K562 (cell line): ENCODE data around the gene HMCN2.

Experiments used
- CBX1 ChIP-seq: sonication (generic); IDR thresholded peaks from 2 replicates; pipeline ENCODE4 v1.6.1; 2016; ENCODE audit warnings: antibody characterized with exemption, low read depth, mild to moderate bottlenecking
- CTCF ChIP-seq, 3 experiments: IDR thresholded peaks in 2 of 3; conservative IDR thresholded peaks in 1 of 3; 2 replicates each; pipeline ENCODE4 v1.5.1; 2011 to 2012; ENCODE audit warnings: low read length in 3 of 3, mild to moderate bottlenecking in 3 of 3, control low read depth in 2 of 3, improper control_type of control experiment in 1 of 3, inconsistent platforms in 1 of 3, low read depth in 1 of 3, mixed read lengths in 1 of 3, moderate library complexity in 1 of 3; ENCODE audit not compliant: insufficient read depth in 2 of 3
- EZH2 ChIP-seq: IDR thresholded peaks from 2 replicates; pipeline ENCODE4 v1.6.1; 2012; ENCODE audit warnings: low read depth, mild to moderate bottlenecking, inconsistent platforms, low read length, borderline replicate concordance
- HDAC3 ChIP-seq: fragments of 450-650 bp; IDR thresholded peaks from 2 replicates; pipeline ENCODE4 v1.6.1; 2018; ENCODE audit warnings: borderline replicate concordance, mild to moderate bottlenecking, moderate library complexity; ENCODE audit not compliant: partially characterized antibody
- POLR2AphosphoS5 ChIP-seq: IDR thresholded peaks from 2 replicates; pipeline ENCODE4 v1.6.1; 2011; ENCODE audit warnings: mild to moderate bottlenecking, low read depth, low read length, moderate library complexity; ENCODE audit not compliant: control insufficient read depth, insufficient read depth
- SFPQ ChIP-seq: fragments of 200-400 bp; formaldehyde crosslinking; IDR thresholded peaks from 2 replicates; pipeline ENCODE4 v1.6.1; 2017; ENCODE audit warnings: mild to moderate bottlenecking, low read depth, low read length, moderate library complexity
- SIRT6 ChIP-seq: IDR thresholded peaks from one replicate; pipeline ENCODE4 v1.6.1; 2012; ENCODE audit warnings: low read depth, mild to moderate bottlenecking, control low read depth, inconsistent platforms, low read length, moderate library complexity
- ZC3H11A ChIP-seq: IDR thresholded peaks from 2 replicates; pipeline ENCODE4 v1.6.1; 2012; ENCODE audit warnings: low read depth, low read length, improper control_type of control experiment
- ZFP91 ChIP-seq: sonication (generic); formaldehyde crosslinking; IDR thresholded peaks from 2 replicates; pipeline ENCODE4 v1.8.0; 2022; ENCODE audit warnings: mild to moderate bottlenecking, missing genetic modification reagents
- ZNF274 ChIP-seq: IDR thresholded peaks from 2 replicates; pipeline ENCODE4 v1.6.1; 2011; ENCODE audit warnings: low read depth, mild to moderate bottlenecking, low read length, moderate library complexity, borderline replicate concordance
- TF ChIP-seq, protein P1 (sequence below): fragments of 450-650 bp; IDR thresholded peaks from one replicate; pipeline ENCODE4 v1.6.1; 2018; ENCODE audit warnings: mild to moderate bottlenecking, moderate library complexity; ENCODE audit not compliant: partially characterized antibody

DNA sequence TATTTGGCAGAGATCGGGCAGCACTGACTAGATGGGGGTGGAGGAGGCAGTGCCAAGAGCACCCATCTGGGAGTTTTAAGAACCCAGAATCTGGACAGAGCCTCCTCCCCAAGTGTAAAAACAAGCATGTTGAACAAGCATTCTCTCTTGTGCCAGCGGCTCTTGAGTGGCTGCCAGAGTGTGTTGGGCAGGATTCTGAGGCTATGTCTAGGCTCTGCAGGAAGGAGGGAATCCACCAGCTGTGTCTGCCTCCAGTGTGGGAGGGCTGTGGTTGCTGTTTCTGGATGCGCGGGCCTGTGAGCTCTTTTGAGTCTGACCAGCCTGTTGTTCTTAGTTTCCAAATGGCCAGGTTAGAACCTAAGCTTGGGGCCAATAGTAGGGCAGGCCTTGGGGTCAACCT, 39.8 kb downstream of the HMCN2 start:
- TF ChIP-seq SFPQ, result no peak
- TF ChIP-seq SIRT6, result no peak
- no peak for TF ChIP-seq POLR2AphosphoS5
- TF ChIP-seq ZNF274, result no peak
- no peak for TF ChIP-seq ZFP91 (CRISPR knock-in tag)
- TF ChIP-seq, protein P1, sequence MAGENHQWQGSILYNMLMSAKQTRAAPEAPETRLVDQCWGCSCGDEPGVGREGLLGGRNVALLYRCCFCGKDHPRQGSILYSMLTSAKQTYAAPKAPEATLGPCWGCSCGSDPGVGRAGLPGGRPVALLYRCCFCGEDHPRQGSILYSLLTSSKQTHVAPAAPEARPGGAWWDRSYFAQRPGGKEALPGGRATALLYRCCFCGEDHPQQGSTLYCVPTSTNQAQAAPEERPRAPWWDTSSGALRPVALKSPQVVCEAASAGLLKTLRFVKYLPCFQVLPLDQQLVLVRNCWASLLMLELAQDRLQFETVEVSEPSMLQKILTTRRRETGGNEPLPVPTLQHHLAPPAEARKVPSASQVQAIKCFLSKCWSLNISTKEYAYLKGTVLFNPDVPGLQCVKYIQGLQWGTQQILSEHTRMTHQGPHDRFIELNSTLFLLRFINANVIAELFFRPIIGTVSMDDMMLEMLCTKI, result no peak
- no peak for TF ChIP-seq HDAC3
- TF ChIP-seq ZC3H11A, result no peak
- TF ChIP-seq CBX1, result no peak
- no peak for TF ChIP-seq CTCF (IDR thresholded peaks at IDR 0.05 in 2 of 3, conservative IDR thresholded peaks at IDR 0.05 in 1 of 3; ENCODE audit: insufficient read depth in 2 of 3, low read depth in 1 of 3, low read length in 3 of 3)
- TF ChIP-seq EZH2, result no peak
